ENCODE data around the gene SYNE2.

The SYNE2 gene

DNA sequence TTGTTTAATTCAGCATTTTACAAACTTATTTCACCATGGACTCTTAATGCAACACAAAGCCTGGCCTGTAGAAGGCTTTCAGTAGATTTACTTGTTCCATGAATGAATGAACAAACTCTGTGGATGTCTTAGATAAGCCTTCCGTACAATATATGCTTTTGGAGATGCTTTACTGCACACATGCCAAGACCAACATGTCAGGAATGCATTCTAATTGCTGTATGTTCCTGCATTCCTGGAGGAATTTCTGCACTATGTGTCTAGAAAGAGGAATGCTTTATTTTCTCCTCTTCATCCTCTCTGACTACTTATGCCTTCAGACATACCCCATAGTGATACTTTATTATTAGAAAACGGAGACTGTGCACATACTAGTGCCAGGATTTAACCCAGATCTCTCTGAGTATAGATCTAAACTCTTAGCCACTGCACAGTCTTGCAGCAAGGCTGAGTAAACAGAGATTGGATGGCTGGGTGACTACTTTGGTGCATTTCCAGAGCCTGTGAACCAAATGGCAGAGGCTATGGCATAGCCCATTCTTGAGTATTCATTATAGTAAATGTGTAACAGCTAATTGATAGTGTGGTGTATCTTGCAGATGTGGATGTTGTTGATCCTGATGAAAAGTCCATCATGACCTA lies 108.2 kb downstream of the SYNE2 start:
- no peak for DNase-seq (ENCODE audit: low read depth in 2 of 2, low spot score in 1 of 2)

GRCh38 chr14:63962906-63963305 lies 110.1 kb downstream of the SYNE2 start:
- no peak for DNase-seq (ENCODE audit: low read depth in 2 of 2, low spot score in 1 of 2)

DNA sequence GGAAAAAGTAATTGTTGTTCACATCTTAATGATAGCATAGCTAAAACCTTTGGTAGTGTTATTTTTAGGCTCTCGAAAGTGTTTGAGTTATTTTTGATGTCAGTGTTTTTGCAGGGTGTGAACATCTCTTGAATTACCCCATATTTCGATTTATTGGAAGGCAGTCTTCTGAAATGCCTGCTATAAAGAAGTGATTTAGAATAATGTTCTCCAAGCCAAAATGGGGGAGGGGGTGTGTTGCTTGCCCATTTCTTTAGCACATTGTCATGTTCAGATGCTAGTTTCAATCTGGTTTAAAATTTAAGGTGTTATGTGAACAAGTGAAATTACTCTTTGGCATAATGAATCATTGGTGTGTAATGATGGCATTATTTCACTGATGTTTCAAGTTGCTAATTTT lies 110.6 kb downstream of the SYNE2 start:
- no peak for DNase-seq (ENCODE audit: low read depth in 2 of 2, low spot score in 1 of 2)

GRCh38 chr14:63964113-63964512 lies 111.3 kb downstream of the SYNE2 start:
- no peak for DNase-seq (ENCODE audit: low read depth in 2 of 2, low spot score in 1 of 2)

DNA sequence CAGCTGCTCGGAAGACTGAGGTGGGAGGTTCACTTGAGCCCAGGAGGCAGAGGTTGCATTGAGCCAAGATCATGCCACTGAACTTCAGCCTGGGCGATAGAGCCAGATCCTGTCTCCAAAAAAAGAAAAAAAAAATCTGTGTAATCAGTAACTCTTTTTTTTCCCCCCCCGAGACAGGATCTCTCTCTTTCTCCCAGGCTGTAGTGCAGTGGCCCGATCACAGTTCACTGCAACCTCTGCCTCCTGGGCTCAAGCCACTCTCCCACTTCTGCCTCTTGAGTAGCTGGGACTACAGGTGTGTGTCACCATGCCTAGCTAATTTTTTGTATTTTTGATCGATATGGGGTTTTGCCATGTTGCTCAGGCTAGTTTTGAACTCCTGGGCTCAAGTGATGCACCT lies 113.6 kb downstream of the SYNE2 start:
- DNase-seq (ENCODE audit: low read depth in 2 of 2, low spot score in 1 of 2): no peak

GRCh38 chr14:63972323-63972932 lies 119.6 kb downstream of the SYNE2 start:
- DNase-seq (ENCODE audit: low read depth in 2 of 2, low spot score in 1 of 2): no peak

DNA sequence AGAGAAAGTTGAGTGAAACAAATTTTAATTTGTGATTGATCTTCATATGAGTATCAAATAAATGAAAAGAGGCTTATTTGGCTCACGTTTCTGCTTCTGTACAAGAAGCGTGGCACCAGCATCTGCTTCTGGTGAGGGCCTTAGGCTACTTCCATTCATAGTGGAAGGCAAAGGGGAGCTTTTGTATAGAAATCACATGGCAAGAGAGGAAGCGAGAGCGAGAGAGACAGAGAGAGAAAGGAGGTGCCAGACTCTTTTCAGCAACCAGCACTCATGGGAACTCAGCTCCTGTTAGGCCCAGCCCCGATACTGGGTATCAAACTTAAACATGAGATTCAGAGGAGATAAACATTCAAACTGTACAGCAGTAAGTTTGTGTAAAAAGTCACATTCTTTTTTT lies 121.4 kb downstream of the SYNE2 start:
- DNase-seq (ENCODE audit: low read depth in 2 of 2, low spot score in 1 of 2): no peak

DNA sequence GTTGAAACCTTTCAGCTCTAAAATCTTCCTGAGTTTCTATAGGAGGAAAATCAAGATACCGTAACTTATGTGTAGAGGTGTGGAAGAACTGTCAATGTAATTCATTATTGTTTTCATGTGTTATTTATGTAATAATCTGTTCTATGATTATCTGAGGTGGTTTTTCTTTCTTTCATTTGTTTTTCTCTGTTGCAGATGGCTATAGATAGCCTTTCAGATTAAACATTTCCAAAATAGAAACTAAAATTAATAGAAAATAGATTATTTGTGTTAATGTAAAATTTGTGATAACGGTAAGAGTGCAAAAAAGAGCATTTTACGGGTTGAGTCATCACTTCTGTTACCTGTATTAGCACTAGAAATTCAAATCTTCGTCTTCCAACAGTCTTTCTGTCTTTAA lies 128.8 kb downstream of the SYNE2 start:
- DNase-seq (ENCODE audit: low read depth in 2 of 2, low spot score in 1 of 2): no peak

GRCh38 chr14:63982156-63982555 lies 129.4 kb downstream of the SYNE2 start:
- DNase-seq (ENCODE audit: low read depth in 2 of 2, low spot score in 1 of 2): no peak

GRCh38 chr14:63982629-63983028 lies 129.8 kb downstream of the SYNE2 start:
- DNase-seq (ENCODE audit: low read depth in 2 of 2, low spot score in 1 of 2): no peak

DNA sequence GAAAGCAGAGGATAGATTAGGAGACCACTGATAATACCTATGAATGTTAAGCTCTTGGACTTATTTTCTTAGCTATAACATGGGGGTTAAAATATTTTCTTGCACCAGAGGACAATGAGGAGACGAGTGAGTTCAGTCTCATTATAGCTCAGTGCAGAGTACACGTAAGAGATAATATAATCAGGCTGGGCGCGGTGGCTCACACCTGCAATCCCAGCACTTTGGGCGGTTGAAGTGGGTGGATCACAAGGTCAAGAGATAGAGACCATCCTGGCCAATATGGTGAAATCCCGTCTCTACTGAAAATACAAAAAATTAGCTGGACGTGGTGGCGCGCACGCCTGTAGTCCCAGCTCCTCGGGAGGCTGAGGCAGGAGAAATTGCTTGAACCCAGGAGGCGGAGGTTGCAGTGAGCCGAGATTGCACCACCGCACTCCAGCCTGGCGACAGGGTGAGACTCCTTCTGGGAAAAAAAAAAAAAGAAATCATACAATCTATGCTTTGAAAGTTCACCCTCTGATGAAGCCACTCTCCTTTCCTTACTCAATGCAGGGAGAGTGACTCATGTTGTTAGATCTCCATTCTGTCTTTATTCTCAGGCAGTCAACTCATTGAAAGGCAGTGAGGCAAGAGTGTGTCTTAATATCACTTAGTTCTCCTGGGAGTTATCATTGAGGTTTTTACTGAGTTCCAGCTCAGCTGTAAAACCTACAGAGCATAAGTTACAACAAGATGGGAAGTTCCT lies 134.2 kb downstream of the SYNE2 start:
- no peak for DNase-seq (ENCODE audit: low read depth in 2 of 2, low spot score in 1 of 2)

GRCh38 chr14:63988579-63988978 lies 135.8 kb downstream of the SYNE2 start:
- DNase-seq (ENCODE audit: low read depth in 2 of 2, low spot score in 1 of 2): no peak

DNA sequence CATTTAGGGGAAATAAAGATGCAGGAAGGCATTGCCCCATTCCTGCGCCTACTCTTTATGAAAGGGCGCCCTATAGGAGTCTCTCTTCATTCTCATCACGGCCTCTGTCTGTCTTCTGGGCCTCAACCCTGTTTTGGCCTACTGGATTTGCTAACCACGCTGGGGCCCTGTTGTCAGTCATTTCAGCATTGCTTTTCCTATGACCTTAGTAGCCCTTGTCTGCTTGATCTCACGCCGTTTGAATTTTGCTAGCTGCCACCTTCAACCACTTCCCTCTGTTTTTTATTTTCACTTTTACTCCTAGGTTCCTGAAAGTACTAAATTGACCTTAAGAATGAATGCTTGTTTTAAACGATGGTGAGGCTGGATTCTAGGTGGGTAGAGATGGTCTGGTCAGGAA lies 139.0 kb downstream of the SYNE2 start:
- DNase-seq (ENCODE audit: low read depth in 2 of 2, low spot score in 1 of 2): no peak

GRCh38 chr14:63992858-63993257 lies 140.1 kb downstream of the SYNE2 start:
- no peak for DNase-seq (ENCODE audit: low read depth in 2 of 2, low spot score in 1 of 2)

- DNase-seq (ENCODE audit: low read depth in 2 of 2, low spot score in 1 of 2): no peak
These were observed 141.2 kb downstream of the SYNE2 start for GRCh38 chr14:63993992-63994391.

DNA sequence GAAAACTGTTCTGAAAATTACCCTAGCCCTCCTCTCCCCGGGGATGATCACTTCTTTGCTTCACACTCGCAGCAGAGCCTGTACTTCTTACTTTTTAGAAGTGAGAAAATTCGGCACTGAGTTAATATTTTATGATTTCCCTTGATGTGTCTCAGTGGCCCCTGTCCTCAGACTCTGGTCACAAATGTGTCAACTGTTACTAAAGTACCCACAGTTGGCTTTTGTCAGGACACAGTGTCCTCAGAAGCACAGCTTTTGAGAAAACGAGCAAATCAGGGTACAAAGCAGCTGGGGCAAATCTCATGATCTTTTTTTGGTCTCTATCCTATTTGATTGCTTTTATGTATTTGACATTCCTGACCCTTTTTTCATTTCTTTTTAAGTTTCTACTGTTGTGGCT lies 142.5 kb downstream of the SYNE2 start:
- no peak for DNase-seq (ENCODE audit: low read depth in 2 of 2, low spot score in 1 of 2)

DNA sequence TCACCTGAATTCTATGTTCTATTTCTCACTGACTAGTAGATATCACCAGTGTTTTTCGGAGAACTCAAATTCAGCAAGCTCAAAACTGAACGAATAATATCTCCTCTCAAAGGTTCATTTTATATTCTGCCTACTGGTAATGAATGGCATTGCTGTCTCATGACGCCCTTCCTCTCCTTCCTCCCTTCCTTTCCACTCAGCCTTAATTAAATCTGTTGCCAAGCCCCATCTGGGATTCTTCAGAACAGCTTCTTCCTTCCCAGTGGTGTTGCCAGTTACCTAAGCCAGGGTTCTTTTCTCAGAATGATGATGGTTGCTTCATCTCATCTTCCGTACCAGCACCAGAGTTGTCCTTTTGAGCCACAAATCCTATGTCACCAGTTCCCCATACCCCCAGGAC lies 143.2 kb downstream of the SYNE2 start:
- no peak for DNase-seq (ENCODE audit: low read depth in 2 of 2, low spot score in 1 of 2)

GRCh38 chr14:63996625-63997220 lies 143.9 kb downstream of the SYNE2 start:
- no peak for DNase-seq (ENCODE audit: low read depth in 2 of 2, low spot score in 1 of 2)

GRCh38 chr14:64000749-64001148 lies 147.9 kb downstream of the SYNE2 start:
- no peak for DNase-seq (ENCODE audit: low read depth in 2 of 2, low spot score in 1 of 2)

GRCh38 chr14:64005822-64006221 lies 153.0 kb downstream of the SYNE2 start:
- no peak for DNase-seq (ENCODE audit: low read depth in 2 of 2, low spot score in 1 of 2)

- no peak for DNase-seq (ENCODE audit: low read depth in 2 of 2, low spot score in 1 of 2)
These were observed 155.2 kb downstream of the SYNE2 start for GRCh38 chr14:64008016-64008415.

DNA sequence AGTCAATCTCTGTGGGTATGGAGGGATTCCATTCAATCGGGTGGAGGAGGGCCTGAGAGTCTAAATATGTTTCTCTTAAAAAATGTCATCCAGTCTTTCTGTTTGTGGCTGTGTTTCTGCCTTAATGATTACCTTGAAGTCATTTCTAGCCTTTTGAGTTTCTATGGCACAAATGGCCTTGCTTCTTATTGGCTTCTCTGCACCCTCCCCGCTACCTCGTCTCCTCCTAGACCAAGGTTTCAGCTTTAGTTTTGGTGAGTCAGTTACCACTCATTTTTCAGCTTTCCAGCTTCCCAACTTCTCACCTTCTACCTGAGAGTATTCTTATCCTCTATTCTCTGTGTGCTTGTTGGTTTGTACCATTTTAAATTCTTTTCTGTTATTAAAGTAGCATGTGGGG lies 159.2 kb downstream of the SYNE2 start:
- DNase-seq (ENCODE audit: low read depth in 2 of 2, low spot score in 1 of 2): no peak
